ENCODE data around the gene USP4.
"Not testable (repeated sequence)": the region's sequence is repeated elsewhere in the genome, so short reads cannot be mapped to it uniquely, and the experiment has no call there.

- not testable (repeated sequence) for TF ChIP-seq EZH2 (IDR thresholded peaks at IDR 0.05; ENCODE audit: insufficient read depth, poor library complexity, severe bottlenecking); EZH2phosphoT487 (IDR thresholded peaks at IDR 0.05; ENCODE audit: insufficient read depth, low read depth)
These were observed 8.5 kb upstream of the USP4 start for GRCh38 chr3:49348361-49348760.
